PFSK-1 (cell line): ENCODE data around the gene SLC29A2.

Source experiments
- FOXP2 ChIP-seq: optimal IDR thresholded peaks from 2 replicates; pipeline ENCODE3; 2011; ENCODE audit warnings: borderline replicate concordance, control low read depth, inconsistent platforms; ENCODE audit not compliant: insufficient read depth; ENCODE audit errors: extremely low read length, extremely low read depth
- POLR2AphosphoS5 ChIP-seq: IDR thresholded peaks from 2 replicates; pipeline ENCODE4 v1.6.1; 2012; ENCODE audit warnings: low read depth, mild to moderate bottlenecking, control low read depth, low read length, moderate library complexity
- REST ChIP-seq, 2 experiments: IDR thresholded peaks; 2 replicates each; pipeline versions ENCODE4 v1.6.1 to v1.8.0; 2011 to 2012; ENCODE audit warnings: low read depth in 2 of 2, low read length in 2 of 2, control low read depth in 1 of 2, inconsistent platforms in 1 of 2, mild to moderate bottlenecking in 1 of 2, moderate library complexity in 1 of 2; ENCODE audit not compliant: insufficient read depth in 1 of 2
- SIN3A ChIP-seq: IDR thresholded peaks from 2 replicates; pipeline ENCODE4 v1.6.1; 2012; ENCODE audit warnings: mild to moderate bottlenecking, low read length, moderate library complexity, borderline replicate concordance; ENCODE audit not compliant: insufficient read depth
- TAF1 ChIP-seq: IDR thresholded peaks from 2 replicates; pipeline ENCODE4 v1.6.1; 2012; ENCODE audit warnings: low read length, control low read depth, borderline replicate concordance; ENCODE audit not compliant: insufficient read depth

Gene SLC29A2

GRCh38 chr11:66417000-66417399 is 45.4 kb upstream of the SLC29A2 start:
- TF ChIP-seq SIN3A (no peak), POLR2AphosphoS5 (no peak), REST (IDR thresholded peaks at IDR 0.05; ENCODE audit: insufficient read depth in 1 of 2, low read depth in 2 of 2, low read length in 2 of 2) (no peak), FOXP2 (no peak)

GRCh38 chr11:66415423-66415822 is 43.9 kb upstream of the SLC29A2 start:
- TF ChIP-seq REST (IDR thresholded peaks at IDR 0.05; ENCODE audit: insufficient read depth in 1 of 2, low read depth in 2 of 2, low read length in 2 of 2): no peak
- no peak for TF ChIP-seq TAF1
- TF ChIP-seq SIN3A: no peak
- no peak for TF ChIP-seq FOXP2
- TF ChIP-seq POLR2AphosphoS5: no peak

- TF ChIP-seq TAF1: no peak
- TF ChIP-seq SIN3A: no peak
- TF ChIP-seq REST (IDR thresholded peaks at IDR 0.05; ENCODE audit: insufficient read depth in 1 of 2, low read depth in 2 of 2, low read length in 2 of 2): no peak
- TF ChIP-seq FOXP2: no peak
- TF ChIP-seq POLR2AphosphoS5: no peak
Measured at GRCh38 chr11:66414120-66414934, 42.8 kb upstream of the SLC29A2 start.

GRCh38 chr11:66413167-66413566 is 41.6 kb upstream of the SLC29A2 start:
- no peak for TF ChIP-seq SIN3A
- no peak for TF ChIP-seq POLR2AphosphoS5
- no peak for TF ChIP-seq REST (IDR thresholded peaks at IDR 0.05; ENCODE audit: insufficient read depth in 1 of 2, low read depth in 2 of 2, low read length in 2 of 2)
- no peak for TF ChIP-seq FOXP2
- no peak for TF ChIP-seq TAF1
